AG04449 (cell line): ENCODE data around the gene QRSL1.

Experiments used
- CTCF ChIA-PET: fragments of 350-600 bp; formaldehyde crosslinking; extraction: SDS; loops from one replicate; lab custom pipeline; 2021; ENCODE audit warnings: antibody characterized with exemption; lab: Yijun Ruan, JAX
- POLR2A ChIA-PET: fragments of 400-600, 350-600 bp; formaldehyde crosslinking; extraction: SDS; loops from one replicate; lab custom pipeline; 2020; ENCODE audit warnings: antibody characterized with exemption, inconsistent platforms; lab: Yijun Ruan, JAX
- DNase-seq: peaks from one replicate; pipeline ENCODE4 v3.0.0-alpha.2; 2010; ENCODE audit warnings: low read depth, low spot score
- H3K4me3 ChIP-seq: 2 replicates; pipeline ENCODE4 v1.5.1; 2011; ENCODE audit warnings: low read depth, mild to moderate bottlenecking, control low read depth, low read length
- TF ChIP-seq, protein P1 (sequence below): IDR thresholded peaks from one replicate; pipeline ENCODE4 v1.5.1; 2011; ENCODE audit warnings: mild to moderate bottlenecking, moderate library complexity, low read length, control low read depth, inconsistent platforms; ENCODE audit not compliant: insufficient read depth; ENCODE audit errors: missing control alignments

Gene QRSL1

DNA sequence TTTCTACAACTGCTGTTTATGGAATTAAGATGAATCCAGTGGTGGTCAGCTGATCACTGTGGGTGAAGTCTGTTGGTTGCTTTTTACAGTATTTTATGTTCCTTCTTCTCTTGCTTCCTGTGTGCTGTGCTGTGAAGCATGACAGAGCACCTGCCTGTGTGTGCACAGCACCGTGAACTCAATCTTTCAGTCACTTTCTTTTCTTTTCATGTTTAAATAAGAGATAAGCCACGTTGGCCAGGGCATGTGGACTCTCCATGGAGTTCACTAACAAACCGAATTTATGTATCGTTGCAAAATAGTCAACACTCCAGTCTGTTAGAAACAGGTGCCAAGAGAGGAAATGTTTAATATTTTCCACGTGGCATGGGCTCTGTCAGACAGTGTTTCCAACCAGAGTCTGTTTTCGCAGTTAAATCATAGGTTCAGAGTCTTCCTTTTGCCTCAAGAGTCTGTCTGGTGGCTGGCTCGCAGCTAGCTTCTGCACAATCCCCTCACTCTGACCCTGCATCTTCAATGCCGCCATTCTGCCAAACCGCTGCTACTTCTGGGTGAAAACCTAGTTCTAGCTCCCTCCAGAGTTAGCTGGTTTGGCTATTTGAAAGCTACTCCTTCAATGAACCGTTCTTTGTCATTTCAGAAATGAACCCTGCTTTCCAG lies 73.2 kb downstream of the QRSL1 start:
- ChIA-PET CTCF (interaction anchor here (1.0 kb wide), 1 partner anchor 277 kb away, joined by 4 read pairs; no protein-coding TSS in a partner anchor), POLR2A (no interaction called here)
- TF ChIP-seq, protein P1, sequence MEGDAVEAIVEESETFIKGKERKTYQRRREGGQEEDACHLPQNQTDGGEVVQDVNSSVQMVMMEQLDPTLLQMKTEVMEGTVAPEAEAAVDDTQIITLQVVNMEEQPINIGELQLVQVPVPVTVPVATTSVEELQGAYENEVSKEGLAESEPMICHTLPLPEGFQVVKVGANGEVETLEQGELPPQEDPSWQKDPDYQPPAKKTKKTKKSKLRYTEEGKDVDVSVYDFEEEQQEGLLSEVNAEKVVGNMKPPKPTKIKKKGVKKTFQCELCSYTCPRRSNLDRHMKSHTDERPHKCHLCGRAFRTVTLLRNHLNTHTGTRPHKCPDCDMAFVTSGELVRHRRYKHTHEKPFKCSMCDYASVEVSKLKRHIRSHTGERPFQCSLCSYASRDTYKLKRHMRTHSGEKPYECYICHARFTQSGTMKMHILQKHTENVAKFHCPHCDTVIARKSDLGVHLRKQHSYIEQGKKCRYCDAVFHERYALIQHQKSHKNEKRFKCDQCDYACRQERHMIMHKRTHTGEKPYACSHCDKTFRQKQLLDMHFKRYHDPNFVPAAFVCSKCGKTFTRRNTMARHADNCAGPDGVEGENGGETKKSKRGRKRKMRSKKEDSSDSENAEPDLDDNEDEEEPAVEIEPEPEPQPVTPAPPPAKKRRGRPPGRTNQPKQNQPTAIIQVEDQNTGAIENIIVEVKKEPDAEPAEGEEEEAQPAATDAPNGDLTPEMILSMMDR: no peak
- no peak for DNase-seq
- no peak overlapping the region for H3K4me3 ChIP-seq

DNA sequence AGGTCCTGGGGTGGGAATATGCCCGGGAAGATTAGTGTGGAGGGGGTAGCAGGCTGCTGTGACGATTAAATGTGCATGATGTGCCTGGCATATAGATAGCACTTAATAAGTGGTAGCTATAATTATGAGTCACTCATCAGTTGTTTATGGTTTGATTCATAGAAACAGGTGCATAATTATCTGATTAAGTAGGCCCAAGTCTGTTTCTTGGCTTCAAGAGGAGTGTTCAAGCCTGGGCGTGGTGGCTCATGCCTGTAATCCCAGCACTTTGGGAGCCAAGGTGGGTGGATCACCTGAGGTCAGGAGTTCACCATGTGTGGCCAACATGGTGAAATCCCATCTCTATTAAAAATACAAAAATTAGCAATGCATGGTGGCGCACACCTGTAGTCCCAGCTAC lies 74.9 kb downstream of the QRSL1 start:
- H3K4me3 ChIP-seq: no peak overlapping the region
- ChIA-PET POLR2A (no interaction called here), CTCF (no interaction called here)
- TF ChIP-seq, protein P1: no peak
- DNase-seq: no peak

DNA sequence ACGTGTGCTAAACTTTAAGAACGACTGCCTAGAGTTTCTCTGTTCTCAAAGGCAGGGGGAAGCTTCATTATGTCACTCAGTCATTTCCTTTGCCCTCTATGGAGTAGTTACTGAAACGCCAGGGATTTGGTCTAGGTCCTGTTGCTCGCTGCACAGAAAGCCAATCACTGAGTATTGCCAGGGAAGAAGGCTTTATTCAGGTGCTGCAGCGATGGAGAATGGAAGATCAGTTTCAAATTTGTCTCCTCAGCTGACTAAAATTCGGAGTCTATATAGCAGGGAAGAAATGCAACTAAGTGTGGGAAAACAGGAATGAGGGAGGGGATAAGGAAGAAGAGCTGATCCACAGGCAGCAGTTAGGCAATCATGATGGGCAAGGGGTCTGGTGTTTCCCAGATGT lies 75.8 kb downstream of the QRSL1 start:
- TF ChIP-seq, protein P1: no peak
- ChIA-PET CTCF (no interaction called here), POLR2A (no interaction called here)
- DNase-seq: no peak
- no peak overlapping the region for H3K4me3 ChIP-seq

DNA sequence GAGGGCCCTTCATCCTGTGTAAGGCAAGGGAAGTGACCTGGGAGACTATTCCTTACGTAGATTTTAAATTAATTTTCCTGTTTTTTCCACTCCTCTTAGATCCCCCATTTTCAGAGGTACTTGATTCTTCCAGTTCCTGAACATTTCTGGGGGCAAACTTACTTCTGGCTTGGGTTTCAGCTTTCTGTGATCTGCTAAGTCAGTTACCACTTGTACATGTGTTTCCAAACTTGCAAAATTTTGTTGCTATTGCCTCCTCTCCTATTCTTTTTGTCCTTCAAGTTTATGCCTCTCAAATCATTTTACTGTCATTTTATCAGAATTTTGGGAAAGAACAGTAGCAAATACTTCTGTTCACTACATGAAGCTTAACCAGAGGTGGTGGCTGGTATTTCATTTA lies 81.2 kb downstream of the QRSL1 start:
- H3K4me3 ChIP-seq: no peak overlapping the region
- POLR2A ChIA-PET: no interaction called here
- TF ChIP-seq, protein P1: no peak
- no peak for DNase-seq
- CTCF ChIA-PET: no interaction called here

DNA sequence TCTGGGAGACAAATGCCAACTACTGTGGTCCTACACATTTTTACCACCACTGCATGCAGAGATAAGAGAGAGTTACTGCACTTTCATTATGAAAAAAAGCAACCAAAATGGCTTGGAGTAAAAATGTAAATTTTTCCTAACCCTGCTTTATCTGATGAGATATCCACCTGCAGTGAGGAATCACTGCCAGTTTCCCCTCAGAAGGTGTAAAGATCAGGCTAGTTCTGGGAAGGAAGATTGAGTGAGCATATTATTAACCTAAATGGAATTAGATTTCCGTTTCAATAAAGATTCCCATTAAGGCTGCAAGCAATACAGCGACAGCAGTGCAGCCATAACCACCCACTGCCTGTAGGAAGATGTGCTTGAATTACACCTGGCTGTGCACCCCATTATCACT lies 84.9 kb downstream of the QRSL1 start:
- ChIA-PET CTCF (no interaction called here), POLR2A (no interaction called here)
- TF ChIP-seq, protein P1: no peak
- no peak for DNase-seq
- no peak overlapping the region for H3K4me3 ChIP-seq

DNA sequence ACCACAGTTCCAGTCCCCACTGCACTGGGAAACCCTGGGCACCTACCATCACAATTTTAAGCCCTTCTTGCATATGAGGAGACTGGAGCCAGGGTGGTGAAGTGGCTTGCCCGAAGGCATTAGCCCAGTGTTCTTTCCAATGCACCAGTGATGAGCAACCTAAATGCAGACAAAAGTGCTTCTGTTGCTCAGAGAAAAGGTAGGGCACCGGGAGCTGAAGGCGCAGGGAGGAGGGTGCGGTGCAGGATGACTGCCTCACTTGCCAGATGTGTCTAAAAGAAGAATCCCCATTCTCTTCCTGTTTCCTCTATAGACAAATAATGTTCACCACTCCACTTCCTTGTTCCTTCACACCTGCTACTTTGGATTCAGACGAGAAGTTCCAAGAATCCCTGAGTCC lies 86.5 kb downstream of the QRSL1 start:
- TF ChIP-seq, protein P1: no peak
- ChIA-PET CTCF (no interaction called here), POLR2A (no interaction called here)
- DNase-seq: no peak
- no peak overlapping the region for H3K4me3 ChIP-seq
